ENCODE results near the gene MAGED4.

- no peak for TF ChIP-seq CTCF (IDR thresholded peaks at IDR 0.05)
- TF ChIP-seq POLR2A (IDR thresholded peaks at IDR 0.05), result no peak
These were observed 28.6 kb downstream of the MAGED4 start for GRCh38 chrX:52213276-52213675.

All from heart left ventricle (tissue), 13 donors.